Right ventricle myocardium superior (tissue), 1 donor: ENCODE measurements around the gene TTYH2. TPM values are rescaled to one million over a fixed set of nuclear protein-coding genes. Genes with fewer than 3 reads are reported as not detected.

Source experiments
- ATAC-seq: fragments of 200-7000 bp; cut with Tn5 transposase; one replicate; pipeline ENCODE4 v1.9.1; 2020; ENCODE audit warnings: mild to moderate bottlenecking; ENCODE audit not compliant: poor library complexity
- DNase-seq: peaks from one replicate; pipeline ENCODE4 v3.0.0-alpha.2; 2020
- intact Hi-C: fragments of 100-400 bp; cut with DNase I; formaldehyde crosslinking; loops from one replicate; pipeline ENCODE4 v1.11.2; 2022
- total RNA-seq: library from RNA; stranded (reverse); fragmentation: NEBNext Ultra II Directional; extraction: Animal tissue kit (Norgen Biotek cat#: 25700); gene quantifications from one replicate; pipeline ENCODE4 v1.2.1, GENCODE V29; 2021
- donor health status: DM: no; HTN: yes; CAD: no; lungs with severe emphysema.

TTYH2 gene
- total RNA-seq, 1 donor from 2014 or later: 41.8 TPM

DNA sequence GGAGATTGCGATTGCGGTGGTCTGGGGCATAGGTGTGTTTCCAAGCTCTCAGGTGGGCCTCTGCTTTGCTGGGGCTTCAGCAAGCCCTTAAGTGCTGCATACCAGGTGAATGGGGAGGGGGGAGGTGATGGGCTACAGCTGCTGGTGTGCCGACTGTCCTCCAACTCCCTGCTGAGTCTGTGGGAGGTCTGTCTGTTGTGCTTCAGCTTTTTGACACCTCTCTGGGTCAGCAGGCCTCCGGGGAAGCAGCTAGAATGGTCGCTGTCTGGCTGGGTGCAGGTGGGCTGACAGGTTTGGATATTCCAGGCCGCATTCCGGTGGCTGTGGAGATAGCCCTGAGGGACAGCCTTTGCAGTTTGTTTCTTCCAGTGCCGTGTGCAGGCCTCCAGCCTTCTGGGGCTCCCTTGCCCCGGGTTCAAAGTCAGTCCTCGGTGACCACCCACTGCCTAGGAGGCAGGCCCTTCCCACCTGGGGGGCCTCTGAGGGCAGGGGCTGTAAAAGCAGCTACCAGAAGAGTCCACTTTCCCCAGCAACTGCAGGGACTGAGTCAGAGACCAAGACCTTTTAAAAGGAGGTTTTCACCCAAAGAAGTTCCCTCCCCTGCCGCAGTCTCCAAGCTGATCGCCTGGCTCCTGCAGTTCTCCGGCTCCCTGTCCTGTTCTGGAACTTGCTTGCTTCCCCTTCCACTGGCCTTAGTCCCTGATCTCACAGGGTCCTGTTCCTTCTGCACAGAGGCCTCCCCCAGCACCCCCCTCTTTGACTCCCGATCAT lies 2.0 kb upstream of the TTYH2 start:
- DNase-seq (peak; percentile 37), ATAC-seq (no peak)
- intact Hi-C loops: loop anchor here (5.0 kb wide), 1 partner anchor 86 kb away; no protein-coding TSS in a partner anchor

- no peak for ATAC-seq
Observed at GRCh38 chr17:74211912-74212208, 1.5 kb upstream of the TTYH2 start.

DNA sequence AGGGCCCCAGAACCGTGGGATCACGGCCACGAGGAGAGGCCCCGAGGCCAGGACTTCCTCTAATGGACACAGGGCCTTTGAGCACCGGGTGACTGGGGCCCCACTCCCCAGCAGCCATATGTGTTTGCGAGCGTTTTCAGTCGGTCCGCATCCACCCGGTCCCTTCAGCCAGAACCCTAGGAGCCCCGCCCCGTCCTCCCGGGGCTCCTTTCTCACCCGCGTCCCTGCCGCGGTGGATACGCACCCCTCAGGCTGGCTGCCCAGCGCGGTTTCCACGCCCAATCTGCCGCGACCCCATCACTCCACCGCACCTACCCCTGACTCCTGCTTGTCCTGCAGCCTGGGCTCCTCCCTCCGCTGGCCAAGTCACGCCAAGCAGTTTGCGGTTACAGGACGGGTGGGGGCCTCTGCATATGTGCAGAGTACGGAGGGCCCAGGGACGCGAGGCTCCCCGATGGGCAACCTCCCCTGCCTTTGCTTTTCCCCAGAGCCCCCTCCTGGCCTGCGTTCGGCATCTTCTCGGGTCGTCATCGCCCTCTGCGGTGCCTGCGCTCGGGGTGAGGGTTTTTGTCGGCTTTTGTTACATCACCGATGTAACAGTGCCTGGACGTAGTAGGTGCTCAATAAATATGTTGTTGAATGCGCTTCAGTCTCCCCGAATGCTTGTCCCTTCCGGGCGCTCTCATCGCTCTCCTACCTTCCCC lies 1.0 kb upstream of the TTYH2 start:
- intact Hi-C loops: loop anchor here (5.0 kb wide), 1 partner anchor 85 kb away; no protein-coding TSS in a partner anchor
- DNase-seq: peak; percentile 57
- ATAC-seq: no peak

More at GRCh38 chr17:74211912-74212208, 1.5 kb upstream of the TTYH2 start:
- no peak for DNase-seq
- intact Hi-C loops: loop anchor here (5.0 kb wide), 1 partner anchor 85 kb away; no protein-coding TSS in a partner anchor

- peak; percentile 24 for ATAC-seq
- intact Hi-C loops: loop anchor here (5.0 kb wide), 1 partner anchor 83 kb away; no protein-coding TSS in a partner anchor
- peak; percentile 65 for DNase-seq
Observed at GRCh38 chr17:74213861-74214391, 555 bp downstream of the TTYH2 start.

DNA sequence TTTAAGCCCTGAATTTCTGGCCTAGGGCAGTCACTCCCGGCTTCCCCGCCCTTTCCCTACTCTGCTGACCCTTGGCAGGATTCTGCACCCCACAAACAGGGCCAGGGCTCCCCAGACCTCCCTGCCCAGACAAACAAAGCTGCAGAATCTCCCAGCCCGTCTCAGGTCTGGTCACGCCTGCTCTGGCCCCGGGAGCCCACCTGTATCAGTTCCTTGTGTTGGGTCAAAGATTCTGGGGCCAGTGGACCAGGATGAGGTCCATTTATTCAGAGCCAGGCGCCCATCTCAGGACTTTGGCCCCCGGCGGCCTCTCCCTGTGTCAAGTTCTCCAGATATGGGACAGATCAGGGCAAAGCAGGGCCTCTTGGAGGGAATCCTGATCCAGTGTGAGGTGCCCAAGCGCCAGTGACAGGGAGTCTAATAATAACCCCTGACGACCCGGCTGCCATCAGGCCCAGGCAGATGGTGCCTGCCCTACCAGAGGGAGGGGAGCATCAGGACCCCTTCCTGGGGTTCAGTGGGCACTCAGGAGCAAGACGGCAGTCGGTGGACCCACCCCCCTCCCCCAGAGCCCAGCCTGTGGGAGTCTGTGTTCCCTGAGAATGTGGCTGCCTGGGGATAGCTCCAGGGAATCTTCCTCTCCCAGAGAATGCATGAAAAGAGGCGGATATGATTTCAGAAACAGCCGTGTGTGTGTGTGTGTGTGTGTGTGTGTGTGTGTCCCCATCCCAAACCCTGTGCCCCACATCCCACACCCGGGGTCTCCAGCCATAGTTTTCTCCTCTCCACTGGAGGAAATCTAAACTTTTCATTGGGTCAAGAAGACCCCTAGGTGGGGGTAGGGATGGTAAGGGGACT lies 1.3 kb downstream of the TTYH2 start:
- intact Hi-C loops: loop anchor here (5.0 kb wide), 1 partner anchor 83 kb away; no protein-coding TSS in a partner anchor
- ATAC-seq: peak; percentile 58

DNA sequence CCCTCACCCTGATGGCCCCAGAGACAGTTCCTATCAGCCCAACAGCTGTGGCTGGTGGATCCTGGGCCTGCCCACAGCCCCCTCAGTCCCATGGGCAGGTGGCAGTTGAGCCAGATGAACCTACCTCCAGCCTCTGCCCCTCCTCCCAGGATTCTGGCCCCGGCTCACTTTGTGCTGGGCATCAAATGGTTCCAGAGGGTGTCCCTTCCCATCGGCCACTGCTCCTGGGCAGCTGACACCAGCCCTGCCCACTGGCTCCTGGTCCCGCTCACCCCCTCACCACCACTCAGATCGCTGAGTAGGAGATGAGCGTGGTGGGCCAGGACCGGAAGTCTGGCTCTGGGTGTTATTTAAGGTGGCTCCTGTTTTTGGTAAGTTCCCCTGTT lies 2.0 kb downstream of the TTYH2 start:
- intact Hi-C loops: no loop called here
- DNase-seq (peak; percentile 65), ATAC-seq (peak; percentile 38)

More for the DNA sequence above, 1.3 kb downstream of the TTYH2 start:
- peak; percentile 65 for DNase-seq

- intact Hi-C loops: no loop called here
- ATAC-seq: no peak
- DNase-seq: no peak
Observed at GRCh38 chr17:74216505-74216904, 3.1 kb downstream of the TTYH2 start.

DNA sequence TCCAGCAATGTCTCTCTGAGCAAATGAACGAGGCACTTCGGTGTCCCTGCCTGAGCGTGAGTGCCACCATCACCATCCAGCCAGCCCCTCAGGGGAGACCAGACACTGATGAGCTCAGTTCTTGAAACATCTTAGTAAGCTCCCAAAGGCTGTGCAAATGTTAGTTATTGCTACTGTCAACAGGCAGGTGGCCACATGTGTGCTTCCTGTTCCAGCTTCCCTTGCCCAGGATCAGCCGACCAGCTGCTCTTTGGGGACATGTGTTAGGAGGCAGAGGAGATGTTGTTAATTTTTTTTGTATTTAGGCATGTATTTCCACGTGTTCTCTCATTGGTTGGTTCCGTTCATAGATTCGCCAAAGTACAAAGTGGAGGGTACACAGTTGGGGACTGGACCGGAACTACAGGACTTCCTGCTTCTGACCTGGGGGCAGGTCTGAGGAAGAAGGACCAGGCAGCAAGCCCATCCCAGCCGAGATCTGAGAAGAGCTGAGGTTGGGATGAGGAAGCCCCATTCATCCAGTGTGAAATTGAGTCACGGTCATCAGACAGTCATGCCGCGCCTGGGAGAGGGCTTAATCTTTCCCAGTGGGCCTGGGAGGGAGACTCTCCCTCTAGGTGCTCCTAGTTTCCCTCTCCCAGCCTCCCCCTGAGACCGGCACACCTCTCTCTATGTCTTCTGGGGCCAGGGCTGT lies 3.8 kb downstream of the TTYH2 start:
- DNase-seq: no peak
- intact Hi-C loops: no loop called here
- ATAC-seq: no peak

DNA sequence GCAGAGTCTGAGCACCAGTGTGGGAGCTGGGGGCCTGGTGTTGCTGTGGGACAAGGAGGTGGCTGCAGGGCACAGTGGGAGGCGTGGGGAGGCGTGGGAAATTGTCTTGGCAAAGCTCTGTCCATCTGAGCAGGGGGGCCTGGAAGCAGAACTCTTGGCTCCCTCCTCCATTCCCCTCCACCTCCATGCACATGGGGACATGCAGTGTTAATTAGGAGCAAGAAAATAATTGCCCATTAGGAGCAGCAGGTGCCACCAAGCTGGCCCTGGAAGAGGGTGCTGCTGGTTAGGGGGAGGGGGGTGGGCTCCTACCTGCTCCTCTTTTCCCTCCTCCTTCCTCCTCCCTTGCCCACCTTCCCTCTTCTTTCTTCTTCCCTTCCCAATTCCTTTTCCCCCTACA lies 4.5 kb downstream of the TTYH2 start:
- DNase-seq (no peak), ATAC-seq (no peak)
- intact Hi-C loops: no loop called here

DNA sequence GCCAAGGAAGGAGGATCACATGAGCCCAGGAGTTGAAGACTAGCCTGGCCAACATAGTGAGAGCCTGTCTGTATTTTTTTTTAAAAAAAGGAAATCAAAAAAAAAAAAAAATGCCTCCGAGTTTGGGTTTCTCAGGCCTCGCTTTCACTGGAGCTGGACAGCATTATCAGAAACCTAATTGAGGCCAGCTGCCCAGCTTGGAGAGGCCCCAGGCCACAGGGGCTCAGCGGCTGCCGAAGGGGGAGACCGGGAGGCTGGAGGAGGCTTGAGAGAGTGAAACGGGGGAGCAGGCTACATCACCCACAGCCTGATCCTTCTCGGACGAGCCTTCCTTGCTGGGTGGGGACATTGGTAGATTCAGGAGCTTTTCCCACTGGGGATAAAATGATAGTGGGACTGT lies 5.1 kb downstream of the TTYH2 start:
- DNase-seq: no peak
- intact Hi-C loops: no loop called here
- ATAC-seq: no peak

DNA sequence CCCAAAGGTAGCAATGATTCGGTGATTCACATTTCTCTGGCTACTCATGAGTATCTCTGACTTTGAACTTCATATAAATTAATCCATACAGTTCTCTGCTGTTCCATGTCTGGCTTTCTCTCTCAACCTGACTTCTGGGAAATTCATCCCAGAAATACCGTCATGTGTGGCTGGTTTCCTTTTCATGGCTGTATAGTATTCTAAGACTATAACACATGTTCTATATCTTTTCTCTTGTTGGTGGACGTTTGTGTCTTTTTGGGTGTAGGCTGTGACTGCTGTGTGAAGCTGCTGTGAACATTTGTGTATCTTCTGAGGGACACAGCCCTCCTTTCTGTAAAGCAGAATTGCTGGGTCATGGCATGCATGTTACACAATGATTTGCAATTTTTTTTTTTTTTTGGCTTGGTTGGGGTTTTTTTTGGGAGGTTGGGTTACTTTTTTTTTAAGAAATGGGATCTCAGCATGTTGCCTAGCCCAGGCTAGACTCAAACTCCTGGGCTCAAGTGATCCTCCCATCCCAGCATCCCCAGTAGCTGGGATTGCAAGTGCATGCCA lies 6.3 kb downstream of the TTYH2 start:
- ATAC-seq (no peak), DNase-seq (no peak)
- intact Hi-C loops: no loop called here

GRCh38 chr17:74220219-74220618 lies 6.8 kb downstream of the TTYH2 start:
- no peak for DNase-seq
- intact Hi-C loops: no loop called here
- no peak for ATAC-seq

- intact Hi-C loops: no loop called here
- no peak for DNase-seq
Observed at GRCh38 chr17:74220946-74221818, 7.8 kb downstream of the TTYH2 start.

DNA sequence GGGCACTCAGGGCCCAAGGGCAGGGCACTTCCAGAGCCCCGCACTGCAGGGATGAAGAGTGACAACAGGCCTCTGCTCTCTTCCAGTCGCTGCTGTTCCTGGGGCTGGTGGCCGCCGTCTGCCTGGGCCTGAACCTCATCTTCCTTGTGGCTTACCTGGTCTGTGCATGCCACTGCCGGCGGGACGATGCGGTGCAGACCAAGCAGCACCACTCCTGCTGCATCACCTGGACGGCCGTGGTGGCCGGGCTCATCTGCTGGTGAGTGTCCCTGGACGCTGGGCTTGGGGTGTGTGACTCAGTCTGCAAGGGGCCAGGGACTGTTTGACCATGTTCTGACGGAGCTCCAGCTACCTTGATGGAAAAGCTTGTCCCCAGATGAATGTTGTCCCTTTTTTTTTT lies 9.0 kb downstream of the TTYH2 start:
- ATAC-seq (no peak), DNase-seq (no peak)
- intact Hi-C loops: no loop called here

More at GRCh38 chr17:74220946-74221818, 7.8 kb downstream of the TTYH2 start:
- ATAC-seq: no peak

- intact Hi-C loops: no loop called here
- DNase-seq (no peak), ATAC-seq (no peak)
Observed at GRCh38 chr17:74223901-74224300, 10.5 kb downstream of the TTYH2 start.

GRCh38 chr17:74224959-74225725 lies 11.8 kb downstream of the TTYH2 start:
- DNase-seq (no peak), ATAC-seq (no peak)
- intact Hi-C loops: no loop called here
